SK-N-SH treated with all-trans-retinoic acid at 6 μM for 48 hours (cell line): ENCODE results near the gene MTREX.

Experiments used
- ARNTL ChIP-seq: fragments of 450-650 bp; formaldehyde crosslinking; IDR thresholded peaks from 2 replicates; pipeline ENCODE4 v1.5.0; 2020; ENCODE audit warnings: low read depth, mild to moderate bottlenecking, moderate library complexity, borderline replicate concordance
- TF ChIP-seq, protein P1 (sequence below): fragments of 250-450 bp; sonication (Bioruptor Pico); IDR thresholded peaks from 2 replicates; pipeline ENCODE4 v1.8.0; 2020; ENCODE audit warnings: mild to moderate bottlenecking, moderate library complexity, borderline replicate concordance
- TF ChIP-seq, protein P2 (sequence below): fragments of 250-450 bp; sonication (Bioruptor Pico); IDR thresholded peaks from 2 replicates; pipeline ENCODE4 v1.5.1; 2021; ENCODE audit warnings: mild to moderate bottlenecking, moderate library complexity

DNA sequence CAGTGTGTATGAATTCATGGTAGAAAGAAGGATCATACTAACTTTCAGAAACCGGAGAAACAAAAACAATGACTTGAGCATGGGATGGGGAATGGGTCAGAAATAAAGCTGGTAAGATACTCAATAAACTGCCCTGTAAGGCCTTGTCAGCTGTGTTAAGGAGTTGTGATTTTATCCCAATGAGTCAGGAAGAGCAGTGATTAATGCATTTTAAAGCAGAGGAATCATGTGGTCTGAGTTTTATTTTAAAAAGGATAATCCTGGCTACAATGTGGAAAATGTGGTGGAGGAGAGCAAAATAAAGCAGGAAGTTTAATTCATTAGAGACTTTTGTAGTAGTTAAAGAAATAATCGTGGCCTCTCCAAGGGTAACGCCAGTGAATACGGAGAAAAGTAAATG lies 29.0 kb upstream of the MTREX start:
- TF ChIP-seq, protein P1, sequence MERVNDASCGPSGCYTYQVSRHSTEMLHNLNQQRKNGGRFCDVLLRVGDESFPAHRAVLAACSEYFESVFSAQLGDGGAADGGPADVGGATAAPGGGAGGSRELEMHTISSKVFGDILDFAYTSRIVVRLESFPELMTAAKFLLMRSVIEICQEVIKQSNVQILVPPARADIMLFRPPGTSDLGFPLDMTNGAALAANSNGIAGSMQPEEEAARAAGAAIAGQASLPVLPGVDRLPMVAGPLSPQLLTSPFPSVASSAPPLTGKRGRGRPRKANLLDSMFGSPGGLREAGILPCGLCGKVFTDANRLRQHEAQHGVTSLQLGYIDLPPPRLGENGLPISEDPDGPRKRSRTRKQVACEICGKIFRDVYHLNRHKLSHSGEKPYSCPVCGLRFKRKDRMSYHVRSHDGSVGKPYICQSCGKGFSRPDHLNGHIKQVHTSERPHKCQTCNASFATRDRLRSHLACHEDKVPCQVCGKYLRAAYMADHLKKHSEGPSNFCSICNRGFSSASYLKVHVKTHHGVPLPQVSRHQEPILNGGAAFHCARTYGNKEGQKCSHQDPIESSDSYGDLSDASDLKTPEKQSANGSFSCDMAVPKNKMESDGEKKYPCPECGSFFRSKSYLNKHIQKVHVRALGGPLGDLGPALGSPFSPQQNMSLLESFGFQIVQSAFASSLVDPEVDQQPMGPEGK = no peak
- no peak for TF ChIP-seq ARNTL (CRISPR knock-in tag)
- TF ChIP-seq, protein P2, sequence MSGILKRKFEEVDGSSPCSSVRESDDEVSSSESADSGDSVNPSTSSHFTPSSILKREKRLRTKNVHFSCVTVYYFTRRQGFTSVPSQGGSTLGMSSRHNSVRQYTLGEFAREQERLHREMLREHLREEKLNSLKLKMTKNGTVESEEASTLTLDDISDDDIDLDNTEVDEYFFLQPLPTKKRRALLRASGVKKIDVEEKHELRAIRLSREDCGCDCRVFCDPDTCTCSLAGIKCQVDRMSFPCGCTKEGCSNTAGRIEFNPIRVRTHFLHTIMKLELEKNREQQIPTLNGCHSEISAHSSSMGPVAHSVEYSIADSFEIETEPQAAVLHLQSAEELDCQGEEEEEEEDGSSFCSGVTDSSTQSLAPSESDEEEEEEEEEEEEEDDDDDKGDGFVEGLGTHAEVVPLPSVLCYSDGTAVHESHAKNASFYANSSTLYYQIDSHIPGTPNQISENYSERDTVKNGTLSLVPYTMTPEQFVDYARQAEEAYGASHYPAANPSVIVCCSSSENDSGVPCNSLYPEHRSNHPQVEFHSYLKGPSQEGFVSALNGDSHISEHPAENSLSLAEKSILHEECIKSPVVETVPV (CRISPR knock-in tag) = no peak
